Superior temporal gyrus (tissue), 1 donor: ENCODE measurements around the gene KRTAP10-1.
"Not testable (repeated sequence)": the region's sequence is repeated elsewhere in the genome, so short reads cannot be mapped to it uniquely, and the experiment has no call there.

Source experiments
- DNase-seq: peaks from one replicate; pipeline ENCODE4 v3.0.0-alpha.2; 2016; ENCODE audit errors: extremely low spot score

The KRTAP10-1 gene

DNA sequence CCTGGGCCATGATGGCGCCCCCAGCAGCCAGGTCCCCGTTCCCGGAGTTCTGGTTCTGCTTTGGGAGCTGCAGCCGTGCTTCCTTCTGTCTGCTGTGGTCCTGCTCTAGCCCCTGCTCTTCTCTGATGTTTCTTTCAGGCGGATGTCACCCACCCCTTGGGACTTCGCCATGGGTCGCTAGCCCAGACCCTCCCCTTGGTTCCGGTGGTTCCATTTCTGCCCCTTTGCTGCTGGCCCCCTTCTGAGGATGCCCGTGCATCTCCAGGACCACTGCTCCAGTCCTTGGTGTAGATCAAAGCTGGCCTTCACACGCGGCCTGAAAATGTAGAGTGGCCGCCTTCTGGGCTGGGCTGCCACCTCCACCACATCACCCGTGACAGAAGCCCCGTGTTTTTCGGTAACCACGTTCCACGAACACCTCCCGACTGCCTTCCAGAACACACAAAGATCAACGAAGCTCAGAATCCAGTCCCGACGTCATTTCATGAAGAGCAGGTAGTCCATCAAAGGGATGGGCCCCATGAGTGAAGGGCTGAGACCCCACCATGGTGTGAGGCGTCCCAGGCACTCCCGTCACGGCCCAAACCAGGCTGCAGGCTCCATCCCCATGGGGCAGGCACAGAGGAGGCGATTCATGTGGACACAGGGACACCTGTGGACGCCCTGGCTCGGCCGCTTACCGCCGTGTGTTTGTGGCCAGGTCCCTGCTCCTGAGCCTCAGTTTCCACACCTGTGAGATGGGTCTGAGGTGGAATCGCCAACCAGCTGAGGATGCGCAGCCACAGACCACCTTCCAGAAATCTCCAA, 24.4 kb downstream of the KRTAP10-1 start:
- no peak for DNase-seq

DNA sequence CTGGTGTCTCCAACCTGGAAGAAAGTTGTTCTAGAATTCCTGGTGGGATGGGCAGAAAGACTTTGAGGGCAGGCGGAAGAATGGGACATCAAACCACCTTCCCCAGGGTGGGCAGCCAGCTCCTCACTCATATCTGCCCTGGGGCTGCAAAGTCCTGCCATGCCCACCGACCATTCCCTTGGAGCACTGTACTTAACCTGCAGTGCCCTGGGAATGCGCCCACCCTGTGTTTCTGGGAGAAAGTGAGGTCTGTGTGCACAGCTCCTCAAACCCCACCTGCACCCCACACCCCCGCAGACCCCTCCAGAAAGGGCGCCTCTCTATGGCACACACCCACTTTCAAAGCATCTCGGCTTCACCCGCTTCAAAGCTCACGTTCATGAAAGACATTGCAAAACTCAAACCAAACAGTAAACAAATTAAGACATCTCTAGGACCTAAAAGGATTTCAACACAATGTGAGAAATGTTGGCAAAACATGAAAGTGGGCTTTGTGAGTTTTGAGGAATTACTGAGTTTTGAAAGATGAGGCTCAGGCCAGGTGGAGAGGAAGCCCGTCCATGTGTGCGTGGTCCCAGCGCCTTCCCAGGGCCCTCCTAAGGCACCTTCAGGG, 25.1 kb downstream of the KRTAP10-1 start:
- no peak for DNase-seq

DNA sequence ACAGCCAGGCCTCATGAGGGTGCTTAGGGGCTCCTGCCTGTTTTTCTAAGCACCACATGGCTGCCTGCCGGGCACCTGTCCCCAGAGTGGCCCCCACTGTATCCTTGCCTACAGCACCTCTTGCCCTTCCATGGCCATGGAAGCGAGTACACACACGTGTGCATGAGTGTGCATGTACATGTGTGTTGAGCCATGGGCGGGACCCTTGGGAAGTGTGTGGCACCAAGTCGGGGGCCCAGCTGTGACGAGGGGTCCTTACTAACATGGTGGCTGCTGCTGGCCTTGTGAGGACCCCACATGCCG, 25.8 kb downstream of the KRTAP10-1 start:
- no peak for DNase-seq

DNA sequence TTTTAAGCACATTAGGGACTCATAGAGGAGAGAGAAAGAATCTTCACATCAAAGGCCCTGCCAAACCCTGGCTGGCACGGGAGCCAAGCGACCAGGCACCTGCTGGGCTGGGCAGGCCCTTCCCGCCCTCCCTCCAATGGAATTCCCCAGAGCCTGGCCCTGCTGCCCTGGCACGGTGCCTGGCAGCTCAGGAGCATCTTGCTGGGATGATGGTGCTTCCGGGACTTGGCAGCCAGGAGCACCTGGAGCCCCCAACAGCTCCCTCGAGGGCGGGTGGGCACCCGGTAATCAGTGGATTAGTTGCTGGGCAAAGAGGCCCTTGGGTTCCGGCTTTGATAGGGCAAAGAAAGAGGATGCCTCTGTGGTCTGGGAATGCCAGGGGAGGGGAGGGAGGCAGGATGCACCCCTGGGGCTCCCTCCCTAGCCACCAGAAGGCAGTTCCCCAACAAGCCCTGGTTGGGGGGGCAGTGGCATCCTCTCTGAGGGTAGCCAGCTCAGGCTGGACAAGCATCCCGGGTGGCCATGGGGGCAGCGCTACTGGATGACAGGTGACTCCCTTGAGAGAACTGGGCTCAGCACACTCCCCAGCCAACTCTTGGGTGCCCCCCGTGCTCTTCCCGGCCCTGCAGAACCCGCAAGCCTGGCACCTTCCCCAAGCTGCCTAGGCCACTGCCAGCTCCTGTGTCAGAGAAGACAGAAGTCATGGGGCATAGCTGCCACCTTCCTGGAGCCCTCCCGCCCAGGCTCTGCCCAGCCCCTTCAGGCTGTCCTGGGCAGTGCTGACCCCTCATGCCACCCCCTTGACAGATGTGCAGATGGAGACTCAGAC, 26.4 kb downstream of the KRTAP10-1 start:
- no peak for DNase-seq

DNA sequence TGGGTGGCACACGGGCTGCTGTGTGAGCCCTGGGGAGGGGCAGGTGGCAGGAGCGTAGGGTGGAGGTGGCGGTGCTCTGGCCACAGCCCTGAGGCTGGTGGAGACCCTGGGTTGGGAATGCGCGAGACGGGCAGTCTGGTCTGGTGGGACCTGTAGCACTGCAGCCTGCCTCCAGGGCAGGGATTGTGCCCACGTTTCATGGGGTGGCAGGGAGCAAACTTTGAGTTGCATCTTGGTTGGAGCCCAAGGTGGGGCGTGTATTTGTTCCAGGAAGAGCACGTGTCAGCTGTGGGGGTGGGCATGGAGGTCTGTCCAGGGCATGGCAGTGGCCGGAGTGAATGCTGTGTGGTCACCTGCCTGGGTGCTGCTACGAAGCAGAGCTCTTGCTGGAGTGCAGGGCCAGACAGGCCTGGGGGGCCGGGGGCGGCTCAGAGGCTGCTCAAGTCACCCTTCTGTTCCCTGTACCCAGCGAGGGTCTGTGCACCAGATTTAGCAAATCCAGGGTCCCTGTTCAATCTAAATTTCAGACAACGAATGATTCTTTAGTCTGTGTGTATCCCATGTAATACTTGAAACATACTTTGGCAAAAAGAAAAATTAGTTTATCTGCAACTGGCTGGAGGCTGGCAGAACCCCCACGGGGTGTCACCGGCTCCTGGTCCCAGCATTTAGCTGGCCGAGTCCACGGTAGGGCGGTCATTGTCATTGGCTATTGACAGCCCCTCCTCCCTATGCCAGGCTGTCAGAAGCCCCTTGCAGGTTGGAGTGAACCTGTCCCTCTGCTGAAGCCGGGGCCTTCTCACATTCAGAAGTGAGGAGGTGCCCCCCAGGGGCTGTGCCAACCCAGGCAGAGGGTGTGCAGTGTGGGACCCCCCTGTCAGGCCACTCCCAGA, 27.3 kb downstream of the KRTAP10-1 start:
- DNase-seq: no peak

DNA sequence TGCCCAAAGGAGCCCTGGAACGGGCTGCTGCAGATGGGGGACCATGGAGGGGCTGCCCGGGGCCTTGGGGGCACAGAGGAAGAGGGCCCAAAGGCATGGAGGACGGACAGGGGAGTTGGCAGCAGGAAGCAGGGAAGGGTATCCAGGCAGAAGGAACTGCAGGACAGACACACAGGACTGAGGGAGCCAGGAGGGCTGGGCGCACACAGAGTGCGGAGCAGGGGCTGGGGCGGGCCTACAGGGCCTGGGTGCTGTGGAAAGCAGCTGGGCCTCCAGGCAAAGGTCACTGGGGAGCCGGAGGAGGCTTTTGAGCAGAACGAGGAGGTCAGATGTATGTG, 28.1 kb downstream of the KRTAP10-1 start:
- no peak for DNase-seq

DNA sequence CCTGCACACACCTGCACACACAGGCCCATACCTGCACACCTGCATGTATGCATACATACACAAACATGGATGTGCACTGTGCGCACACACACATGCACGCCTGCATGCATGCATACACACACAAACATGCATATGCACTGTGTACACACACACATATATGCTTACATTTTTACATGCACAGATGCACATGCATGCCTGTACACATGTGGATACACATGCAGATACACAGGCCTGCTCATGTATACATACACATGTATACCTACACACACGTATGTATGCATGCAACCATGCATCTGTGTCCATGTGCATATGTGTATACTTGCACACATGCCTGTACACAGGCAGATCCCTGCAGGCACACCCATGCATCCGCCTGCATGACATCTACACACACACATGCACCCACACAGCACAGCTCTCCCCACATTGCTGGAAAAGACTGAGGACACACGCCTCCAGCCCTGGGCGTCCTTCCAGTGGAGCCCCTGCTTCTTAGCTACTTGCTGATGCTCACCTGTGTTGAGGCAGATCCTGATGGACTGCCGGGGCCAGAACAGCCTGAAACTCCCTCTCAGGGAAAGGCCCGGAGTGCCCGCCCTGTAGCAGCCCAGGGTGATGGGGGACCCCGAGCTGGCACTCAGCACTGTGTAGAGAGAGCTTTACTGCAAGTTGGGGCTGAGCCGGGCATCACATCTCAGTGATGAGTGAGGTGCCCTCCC, 28.6 kb downstream of the KRTAP10-1 start:
- DNase-seq: peak; percentile 12

DNA sequence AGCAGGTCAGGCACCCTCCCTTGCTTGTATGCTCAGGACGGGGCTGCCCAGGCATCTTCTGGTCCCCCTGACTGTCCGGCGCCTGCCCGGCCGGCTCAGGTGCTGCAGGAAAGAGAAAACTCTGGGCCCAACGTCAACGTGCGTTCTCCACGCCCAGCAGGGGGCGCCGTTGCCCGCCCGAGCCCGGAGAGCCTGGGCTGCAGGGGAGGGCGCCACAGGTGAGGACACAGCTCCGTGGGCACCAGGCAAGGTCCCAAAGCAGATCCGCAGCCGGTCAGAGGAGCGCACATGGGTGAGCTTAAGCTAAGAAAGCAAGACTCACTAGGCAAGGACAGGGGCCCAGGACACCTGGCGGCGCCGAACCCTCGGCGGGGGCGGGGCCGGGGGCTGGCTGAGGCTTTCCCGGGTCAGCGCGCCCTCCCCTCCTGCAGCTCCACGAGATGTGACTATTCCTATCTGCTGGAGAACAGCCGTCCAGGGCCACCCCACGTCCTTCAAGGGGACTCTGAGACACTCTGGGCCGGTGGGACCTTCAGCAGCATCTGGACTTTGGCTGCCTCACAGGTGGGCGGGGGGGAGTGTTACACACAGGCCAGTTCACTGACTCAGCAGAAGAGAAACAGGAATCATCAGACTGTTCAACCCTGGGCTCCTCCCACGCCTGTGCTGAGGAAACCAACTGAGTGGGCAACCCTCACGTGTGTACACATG, 29.3 kb downstream of the KRTAP10-1 start:
- no peak for DNase-seq

DNA sequence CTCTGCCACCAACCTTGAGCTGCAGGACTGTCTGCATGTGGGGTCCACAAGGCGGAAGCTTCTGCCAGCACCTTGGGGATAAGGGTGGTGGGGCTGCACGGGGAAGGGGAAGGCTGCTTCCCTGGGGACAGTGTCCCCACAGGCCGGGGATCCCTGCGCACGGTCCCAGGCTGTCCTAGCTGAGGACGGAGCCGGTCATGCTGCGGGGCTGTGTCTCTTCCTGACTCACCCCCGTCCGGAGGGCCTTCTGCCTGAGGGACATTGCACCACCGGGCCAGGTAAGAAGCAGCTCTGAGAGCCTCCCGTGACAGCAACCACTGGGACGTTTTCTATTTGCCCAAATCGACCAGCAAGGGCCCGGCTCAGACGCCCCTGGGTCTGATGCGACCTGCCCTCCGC, 29.9 kb downstream of the KRTAP10-1 start:
- no peak for DNase-seq

DNA sequence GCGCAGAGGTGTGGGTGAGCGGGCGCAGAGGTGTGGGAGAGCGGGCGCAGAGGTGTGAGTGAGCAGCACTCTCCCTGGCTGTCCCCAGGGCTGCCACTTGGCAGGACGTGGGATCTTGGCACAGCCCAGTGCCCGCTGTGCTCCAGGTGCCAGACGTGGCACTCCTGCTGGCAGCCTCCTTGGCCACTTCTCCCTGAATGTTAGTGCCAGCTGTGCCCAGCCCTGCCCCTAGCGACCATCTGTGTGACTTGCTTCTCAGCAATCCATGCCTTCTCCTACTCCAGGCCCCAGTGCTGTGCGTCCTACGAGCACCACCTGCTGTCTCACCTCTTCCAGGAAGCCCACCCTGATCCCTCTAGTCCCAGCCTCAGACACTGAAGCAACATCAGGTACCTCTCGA, 30.5 kb downstream of the KRTAP10-1 start:
- peak; percentile 12 for DNase-seq

DNA sequence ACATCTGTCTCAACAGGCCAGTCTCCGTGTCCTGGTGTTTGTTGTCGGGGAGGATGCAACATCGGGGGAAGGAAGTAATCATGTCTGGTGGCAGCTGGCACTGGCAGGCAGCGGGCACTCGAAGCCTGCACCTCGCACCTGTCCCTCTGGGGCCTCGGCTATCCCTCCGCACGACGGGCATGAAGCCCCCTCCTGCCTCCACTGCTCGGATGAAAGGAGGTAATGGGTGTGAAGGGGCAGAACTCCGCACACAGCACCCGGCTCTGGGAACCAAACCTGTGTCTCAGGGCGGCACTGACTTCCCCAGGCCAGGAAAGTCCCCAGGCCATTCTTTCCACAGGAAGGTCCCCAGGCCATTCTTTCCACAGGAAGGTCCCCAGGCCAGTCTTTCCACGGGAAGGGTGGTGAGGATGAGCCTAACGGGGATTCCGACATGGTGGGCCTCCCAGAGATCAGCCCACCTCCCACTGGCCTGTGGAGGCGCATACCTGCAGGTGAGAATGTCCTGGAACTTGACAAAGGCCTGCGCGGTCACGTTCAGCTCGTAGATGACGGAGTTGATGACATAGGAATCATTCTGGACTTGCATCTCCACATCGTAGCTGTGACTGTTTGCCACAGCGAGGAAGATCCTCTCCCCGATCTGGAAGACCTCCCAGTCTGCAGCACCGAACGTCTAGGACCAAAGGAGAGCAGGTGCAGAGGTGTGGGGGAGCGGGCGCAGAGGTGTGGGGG, 31.1 kb downstream of the KRTAP10-1 start:
- no peak for DNase-seq

DNA sequence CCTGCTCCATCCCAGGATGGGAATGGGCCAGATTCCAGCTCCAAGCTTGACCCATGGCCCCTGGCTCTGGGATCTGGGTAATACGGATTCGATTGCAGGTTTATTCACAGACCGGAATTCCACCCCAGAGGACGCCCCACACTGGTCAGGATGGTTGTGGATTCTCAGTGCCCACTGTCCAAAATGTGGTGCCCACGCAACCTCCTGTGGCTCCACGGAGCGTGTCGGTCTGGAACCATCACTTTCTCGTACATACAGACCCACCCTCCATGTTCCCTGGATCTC, 31.6 kb downstream of the KRTAP10-1 start:
- no peak for DNase-seq

DNA sequence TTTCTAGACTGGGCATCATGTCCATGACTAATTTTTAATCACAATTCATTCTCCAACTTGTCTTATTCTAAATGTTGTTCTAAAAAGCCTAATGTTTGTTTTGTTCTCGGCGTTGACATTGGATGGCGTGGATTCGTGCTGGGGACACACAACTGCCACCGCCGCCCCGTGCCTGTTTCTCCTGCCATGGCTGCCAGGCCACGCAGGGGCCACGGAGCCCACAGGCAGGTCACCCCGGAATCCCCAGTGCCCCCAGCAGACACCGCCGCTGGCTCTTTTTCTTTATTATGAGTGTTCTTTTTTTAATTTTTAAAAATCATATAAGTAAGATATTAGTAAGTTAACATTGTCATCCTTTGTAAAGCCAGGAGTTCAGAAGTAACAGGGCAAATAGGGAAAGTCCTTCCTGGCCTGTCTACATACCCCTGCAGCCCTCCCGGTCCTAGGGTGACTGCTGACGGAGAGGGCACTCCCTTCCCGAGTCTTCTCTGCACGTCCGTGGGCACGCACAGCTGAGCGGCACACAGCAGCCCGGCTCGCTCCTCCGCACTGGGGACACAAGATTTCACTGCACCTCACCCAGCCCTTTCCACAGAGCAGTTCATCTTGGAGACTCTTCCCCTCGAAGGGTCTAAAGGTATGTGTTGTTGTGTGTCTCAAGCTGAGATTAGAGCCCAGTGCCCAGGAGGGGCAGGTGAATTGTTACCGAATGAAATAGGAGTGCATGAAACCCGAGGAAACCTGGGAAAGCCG, 32.1 kb downstream of the KRTAP10-1 start:
- no peak for DNase-seq

DNA sequence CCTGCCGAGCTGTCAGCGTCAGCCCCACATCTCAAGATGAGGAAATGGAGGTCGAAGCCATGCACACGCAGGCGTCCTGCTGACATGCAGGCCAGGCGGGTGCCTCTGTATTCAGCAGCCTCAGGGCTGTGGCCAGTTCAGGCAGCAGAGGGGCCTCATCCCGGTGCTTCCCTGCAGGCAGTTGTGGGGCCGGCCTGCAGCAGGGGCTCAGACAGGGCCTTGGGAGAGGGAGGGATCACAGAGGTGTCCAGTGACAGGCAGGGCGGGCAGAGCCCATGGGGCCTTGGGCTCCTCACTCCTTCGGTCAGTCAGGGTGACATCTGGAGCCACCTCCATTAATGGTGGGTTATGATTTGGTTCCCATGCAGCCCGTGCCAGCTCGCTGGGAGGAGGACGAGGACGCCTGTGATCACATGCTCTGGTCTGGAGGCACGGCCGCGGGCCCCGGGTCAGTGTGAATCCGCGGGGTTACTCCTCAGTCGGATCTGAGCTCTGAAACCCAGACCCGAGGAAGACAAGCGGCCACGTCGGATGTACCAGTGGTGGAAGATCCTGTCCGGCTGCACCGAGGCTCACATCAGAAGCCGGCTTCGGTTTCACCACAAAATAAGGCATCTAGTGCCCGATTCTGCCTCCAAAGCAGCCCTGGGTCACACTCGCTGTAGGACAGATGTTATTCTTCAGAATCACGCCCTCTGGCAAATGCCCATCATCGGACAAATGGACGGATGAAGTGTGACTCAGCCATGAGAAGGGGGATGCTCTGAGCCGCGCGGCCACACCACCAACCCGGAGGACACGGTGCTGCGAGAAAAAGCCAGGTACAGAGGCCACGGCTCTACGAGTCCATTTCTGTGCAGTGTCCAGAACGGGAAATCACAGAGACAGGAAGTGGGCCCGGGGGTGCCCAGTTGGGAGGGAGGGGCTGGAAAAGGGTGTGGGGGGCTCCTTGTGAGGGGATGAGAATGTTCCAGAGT, 33.4 kb downstream of the KRTAP10-1 start:
- no peak for DNase-seq

DNA sequence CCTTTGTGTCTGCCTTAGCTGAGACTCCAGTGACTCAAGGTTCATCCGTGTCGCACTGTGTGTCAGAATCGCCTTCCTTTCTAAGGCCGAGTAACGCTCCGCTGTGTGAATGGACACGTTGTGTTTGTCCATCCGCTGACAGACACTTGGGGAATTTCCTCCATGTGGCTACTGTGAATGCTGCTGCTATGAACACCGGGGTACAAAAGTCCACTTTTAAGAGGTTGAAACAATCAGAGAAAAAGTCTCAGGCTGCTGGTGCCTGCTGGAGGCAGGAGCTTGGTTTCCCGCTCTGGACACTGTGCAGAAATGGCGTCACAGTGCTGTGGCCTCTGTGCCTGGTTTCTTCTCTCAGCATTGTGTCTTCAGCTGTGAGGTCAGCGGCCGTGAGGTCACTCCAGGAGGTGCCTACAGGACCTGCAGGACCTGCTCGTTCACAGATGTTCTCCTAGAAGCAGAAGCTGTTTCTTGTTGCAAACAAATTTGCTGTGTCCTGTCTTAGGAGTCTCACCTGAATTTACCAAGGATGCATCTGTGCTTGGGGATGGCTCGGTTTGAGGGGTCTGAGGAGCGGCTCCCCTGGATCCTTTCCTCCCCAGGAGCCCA, 34.2 kb downstream of the KRTAP10-1 start:
- no peak for DNase-seq

DNA sequence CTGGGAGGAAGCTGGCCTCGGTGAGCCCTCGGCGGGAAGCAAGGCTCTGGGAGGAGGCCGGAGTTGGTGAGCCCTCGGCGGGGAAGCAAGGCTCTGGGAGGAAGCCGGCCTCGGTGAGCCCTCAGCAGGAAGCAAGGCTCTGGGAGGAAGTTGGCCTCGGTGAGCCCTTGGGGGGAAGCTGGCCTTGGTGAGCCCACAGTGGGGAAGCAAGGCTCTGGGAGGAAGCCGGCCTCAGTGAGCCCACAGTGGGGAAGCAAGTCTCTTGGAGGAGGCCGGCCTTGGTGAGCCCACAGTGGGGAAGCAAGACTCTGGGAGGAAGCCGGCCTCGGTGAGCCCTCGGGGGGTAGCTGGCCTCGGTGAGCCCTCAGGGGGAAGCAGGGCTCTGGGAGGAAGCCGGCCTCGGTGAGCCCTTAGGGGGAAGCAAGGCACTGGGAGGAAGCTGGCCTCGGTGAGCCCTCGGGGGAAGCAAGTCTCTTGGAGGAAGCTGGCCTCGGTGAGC, 36.0 kb downstream of the KRTAP10-1 start:
- no peak for DNase-seq

DNA sequence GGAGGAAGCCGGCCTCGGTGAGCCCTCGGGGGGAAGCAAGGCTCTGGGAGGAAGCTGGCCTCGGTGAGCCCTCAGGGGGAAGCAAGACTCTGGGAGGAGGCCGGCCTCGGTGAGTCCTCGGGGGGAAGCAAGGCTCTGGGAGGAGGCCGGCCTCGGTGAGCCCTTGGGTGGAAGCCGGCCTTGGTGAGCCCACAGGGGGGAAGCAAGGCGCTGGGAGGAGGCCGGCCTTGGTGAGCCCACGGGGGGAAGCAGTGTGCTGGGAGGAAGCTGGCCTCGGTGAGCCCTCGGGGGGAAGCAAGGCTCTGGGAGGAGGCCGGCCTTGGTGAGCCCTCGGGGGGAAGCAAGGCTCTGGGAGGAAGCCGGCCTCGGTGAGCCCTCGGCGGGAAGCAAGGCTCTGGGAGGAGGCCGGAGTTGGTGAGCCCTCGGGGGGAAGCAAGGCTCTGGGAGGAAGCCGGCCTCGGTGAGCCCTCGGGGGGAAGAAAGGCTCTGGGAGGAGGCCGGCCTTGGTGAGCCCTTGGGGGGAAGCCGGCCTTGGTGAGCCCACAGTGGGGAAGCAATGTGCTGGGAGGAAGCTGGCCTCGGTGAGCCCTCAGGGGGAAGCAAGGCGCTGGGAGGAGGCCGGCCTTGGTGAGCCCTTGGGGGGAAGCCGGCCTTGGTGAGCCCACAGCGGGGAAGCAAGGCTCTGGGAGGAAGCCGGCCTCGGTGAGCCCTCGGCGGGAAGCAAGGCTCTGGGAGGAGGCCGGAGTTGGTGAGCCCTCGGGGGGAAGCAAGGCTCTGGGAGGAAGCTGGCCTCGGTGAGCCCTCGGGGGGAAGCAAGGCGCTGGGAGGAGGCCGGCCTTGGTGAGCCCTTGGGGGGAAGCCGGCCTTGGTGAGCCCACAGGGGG, 36.7 kb downstream of the KRTAP10-1 start:
- not testable (repeated sequence) for DNase-seq
